ENCODE measurements around the gene RFC1.
"Not testable (repeated sequence)": the region's sequence is repeated elsewhere in the genome, so short reads cannot be mapped to it uniquely, and the experiment has no call there.

The RFC1 gene, protein sequence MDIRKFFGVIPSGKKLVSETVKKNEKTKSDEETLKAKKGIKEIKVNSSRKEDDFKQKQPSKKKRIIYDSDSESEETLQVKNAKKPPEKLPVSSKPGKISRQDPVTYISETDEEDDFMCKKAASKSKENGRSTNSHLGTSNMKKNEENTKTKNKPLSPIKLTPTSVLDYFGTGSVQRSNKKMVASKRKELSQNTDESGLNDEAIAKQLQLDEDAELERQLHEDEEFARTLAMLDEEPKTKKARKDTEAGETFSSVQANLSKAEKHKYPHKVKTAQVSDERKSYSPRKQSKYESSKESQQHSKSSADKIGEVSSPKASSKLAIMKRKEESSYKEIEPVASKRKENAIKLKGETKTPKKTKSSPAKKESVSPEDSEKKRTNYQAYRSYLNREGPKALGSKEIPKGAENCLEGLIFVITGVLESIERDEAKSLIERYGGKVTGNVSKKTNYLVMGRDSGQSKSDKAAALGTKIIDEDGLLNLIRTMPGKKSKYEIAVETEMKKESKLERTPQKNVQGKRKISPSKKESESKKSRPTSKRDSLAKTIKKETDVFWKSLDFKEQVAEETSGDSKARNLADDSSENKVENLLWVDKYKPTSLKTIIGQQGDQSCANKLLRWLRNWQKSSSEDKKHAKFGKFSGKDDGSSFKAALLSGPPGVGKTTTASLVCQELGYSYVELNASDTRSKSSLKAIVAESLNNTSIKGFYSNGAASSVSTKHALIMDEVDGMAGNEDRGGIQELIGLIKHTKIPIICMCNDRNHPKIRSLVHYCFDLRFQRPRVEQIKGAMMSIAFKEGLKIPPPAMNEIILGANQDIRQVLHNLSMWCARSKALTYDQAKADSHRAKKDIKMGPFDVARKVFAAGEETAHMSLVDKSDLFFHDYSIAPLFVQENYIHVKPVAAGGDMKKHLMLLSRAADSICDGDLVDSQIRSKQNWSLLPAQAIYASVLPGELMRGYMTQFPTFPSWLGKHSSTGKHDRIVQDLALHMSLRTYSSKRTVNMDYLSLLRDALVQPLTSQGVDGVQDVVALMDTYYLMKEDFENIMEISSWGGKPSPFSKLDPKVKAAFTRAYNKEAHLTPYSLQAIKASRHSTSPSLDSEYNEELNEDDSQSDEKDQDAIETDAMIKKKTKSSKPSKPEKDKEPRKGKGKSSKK

DNA sequence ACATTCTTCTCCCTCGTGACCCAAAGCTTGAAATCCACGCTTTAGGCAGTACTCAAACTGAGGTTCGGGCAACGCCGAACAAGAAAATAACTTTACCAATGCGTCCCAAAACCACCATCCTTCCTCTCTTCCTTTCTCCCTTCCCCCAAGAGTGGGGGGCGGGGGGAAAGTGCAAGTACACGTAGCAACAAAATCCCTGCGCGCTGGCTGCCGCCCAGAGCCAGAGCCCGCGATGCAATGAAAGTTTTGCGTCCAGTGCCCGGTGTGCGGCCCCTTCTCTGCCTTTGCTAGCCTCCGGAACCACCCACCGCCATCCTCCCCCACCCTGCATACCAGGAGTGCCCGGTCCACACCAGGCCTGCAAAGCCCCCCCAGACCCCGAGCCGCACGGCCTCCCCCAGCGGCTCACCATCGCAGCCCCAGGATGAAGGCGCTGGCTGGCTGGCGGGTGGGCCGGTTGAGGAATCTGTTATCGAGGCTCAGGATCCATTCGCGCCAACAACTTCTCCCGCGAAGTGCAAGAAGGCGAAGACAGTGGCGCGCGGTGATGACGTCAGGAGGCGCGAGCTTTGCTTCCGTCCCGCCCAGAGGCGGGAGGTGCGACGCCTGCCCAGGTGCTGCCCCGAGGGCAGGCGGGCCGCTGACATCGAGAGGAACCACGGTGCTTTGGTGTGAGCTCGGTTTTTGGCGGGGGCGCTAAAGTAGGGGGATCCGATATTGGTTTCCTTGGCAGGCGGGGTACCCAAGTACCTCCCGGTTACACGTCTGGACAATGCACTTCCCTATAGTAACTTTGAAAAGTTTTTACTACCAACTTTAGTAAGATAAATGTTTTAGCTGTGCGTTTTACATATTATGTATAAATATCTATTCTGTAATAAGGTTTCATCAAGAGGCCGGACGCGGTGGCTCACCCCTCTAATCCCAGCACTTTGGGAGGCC lies at the start of gene RFC1:
Gene RFC1, minus strand, starts transcription at position 533 of the 942 bp plus-strand sequence. Its CDS starts 121 bp downstream, at position 412.
- peak; percentile 92 to 93 for DNase-seq

DNA sequence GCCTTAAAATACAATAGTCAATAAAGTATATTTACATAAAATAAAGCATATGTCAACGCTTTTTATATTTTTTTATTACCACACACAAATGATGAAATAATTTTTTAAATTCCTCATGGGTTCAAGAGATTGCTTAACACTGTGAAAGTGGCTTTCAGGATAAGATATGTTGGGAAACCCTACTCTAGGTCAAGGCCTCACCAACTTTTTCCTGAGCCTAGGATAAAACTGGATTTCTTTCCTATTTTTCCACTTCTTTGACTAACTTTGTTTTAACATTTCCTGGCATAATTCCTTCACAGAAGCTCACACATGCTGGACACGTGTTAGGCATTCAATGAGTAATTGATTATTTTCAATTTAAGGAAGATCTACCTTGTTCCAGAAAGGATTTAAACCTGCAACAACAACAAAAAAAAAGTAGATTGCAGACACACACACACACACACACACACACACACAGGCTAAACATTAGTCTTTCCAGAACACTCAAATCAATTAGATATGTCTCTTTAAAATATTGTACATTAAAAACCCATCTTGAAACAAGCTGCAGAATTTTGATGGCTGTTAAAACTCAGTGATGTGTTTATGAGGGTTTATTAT lies 49.6 kb upstream of the RFC1 start:
- DNase-seq: no peak

DNA sequence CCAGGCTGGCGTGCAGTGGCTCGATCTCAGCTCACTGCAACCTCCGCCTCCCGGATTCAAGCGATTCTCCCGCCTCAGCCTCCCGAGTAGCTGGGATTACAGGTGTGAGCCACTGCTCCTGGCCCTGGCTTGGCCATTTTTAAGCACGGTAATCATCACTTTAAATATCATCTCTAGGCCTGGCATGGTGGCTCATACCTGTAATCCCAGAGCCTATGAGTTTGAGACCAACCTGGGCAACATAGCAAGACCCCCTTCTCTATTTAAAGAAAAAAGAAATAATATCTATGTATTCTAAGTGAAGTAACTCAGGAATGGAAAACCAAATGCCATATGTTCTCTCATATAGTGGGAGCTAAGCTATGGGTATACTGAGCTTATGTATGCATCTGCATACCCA lies 45.4 kb upstream of the RFC1 start:
- DNase-seq: not testable (repeated sequence)

DNA sequence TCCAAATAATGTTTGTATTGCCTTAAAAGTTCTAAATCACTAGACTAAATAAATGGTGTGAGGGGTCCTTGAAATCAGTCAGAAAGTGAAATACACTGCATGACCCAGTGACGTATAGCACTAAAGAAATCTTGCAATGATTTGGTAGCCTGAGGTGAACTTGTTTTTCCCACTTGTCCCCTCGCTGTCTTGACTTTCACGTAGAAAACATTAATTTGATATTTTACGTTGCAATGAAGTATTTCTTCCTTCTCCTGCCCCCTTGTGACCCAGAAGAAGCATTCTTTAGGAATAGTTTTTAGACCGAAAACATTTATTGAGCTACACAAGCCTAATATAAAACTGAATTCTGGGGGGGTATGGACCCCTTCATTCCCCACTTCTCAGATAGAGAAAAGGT lies 44.3 kb upstream of the RFC1 start:
- DNase-seq: no peak

DNA sequence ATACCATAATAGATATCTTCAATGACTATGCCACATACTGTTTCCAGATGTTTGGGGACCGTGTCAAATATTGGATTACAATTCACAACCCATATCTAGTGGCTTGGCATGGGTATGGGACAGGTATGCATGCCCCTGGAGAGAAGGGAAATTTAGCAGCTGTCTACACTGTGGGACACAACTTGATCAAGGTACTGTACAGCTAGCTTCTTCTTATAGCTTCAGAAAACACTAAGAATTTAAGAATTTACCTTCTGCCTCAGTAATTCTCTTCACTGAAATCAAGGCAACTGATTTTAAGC lies 41.4 kb upstream of the RFC1 start:
- no peak for DNase-seq

DNA sequence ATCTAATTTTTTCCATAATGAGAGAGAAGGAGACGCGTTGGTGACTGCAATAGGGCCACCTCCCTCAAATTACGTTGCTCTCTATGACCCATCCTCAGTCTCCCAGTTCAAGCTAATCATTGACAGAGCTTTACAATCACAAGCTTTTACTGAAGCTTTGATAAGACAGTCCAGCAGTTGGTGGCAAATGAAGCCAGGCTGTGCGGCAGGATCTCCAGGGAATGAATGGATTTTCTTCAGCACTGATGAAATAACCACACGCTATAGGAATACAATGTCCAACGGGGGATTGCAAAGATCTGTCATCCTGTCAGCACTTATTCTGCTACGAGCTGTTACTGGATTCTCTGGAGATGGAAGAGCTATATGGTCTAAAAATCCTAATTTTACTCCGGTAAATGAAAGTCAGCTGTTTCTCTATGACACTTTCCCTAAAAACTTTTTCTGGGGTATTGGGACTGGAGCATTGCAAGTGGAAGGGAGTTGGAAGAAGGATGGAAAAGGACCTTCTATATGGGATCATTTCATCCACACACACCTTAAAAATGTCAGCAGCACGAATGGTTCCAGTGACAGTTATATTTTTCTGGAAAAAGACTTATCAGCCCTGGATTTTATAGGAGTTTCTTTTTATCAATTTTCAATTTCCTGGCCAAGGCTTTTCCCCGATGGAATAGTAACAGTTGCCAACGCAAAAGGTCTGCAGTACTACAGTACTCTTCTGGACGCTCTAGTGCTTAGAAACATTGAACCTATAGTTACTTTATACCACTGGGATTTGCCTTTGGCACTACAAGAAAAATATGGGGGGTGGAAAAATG lies 40.8 kb upstream of the RFC1 start, which contains the start of gene KLB:
Gene KLB, plus strand, starts transcription at position 168 of the 821 bp plus-strand sequence. Its CDS starts 20 bp downstream, at position 188.
- no peak for DNase-seq

DNA sequence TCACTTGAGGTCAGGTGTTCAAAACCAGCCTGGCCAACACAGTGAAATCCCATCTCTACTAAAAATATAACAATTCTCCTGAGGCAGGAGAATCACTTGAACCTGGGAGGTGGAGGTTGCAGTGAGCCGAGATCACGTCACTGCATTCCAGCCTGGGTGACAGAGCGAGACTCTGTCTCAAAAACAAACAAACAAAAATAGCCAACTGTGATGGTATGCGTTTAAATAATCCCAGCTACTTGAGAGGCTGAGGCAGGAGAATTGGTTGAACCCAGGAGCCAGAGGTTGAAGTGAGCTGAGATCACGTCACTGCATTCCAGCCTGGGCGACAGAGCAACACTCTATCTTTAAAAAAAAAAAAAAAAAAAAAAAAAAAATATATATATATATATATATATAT lies 35.5 kb upstream of the RFC1 start:
- not testable (repeated sequence) for DNase-seq

DNA sequence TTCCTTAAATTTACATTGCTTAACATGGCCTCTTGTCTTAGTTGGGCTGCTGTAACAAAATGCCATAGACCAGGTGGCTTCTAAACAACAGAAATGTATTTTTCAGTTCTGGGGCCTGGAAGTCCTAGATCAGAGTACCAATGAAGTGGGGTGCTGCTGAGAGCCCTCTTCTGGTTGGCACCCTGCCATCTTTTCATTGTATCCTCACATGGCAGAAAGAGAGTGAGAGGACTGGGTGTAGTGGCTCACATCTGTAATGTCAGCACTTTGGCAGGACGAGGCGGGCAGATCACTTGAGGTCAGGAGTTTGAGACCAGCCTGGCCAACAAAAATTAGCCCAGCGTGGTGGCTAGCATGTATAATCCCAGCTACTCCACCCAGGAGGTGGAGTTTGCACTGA lies 28.5 kb upstream of the RFC1 start:
- DNase-seq: no peak

DNA sequence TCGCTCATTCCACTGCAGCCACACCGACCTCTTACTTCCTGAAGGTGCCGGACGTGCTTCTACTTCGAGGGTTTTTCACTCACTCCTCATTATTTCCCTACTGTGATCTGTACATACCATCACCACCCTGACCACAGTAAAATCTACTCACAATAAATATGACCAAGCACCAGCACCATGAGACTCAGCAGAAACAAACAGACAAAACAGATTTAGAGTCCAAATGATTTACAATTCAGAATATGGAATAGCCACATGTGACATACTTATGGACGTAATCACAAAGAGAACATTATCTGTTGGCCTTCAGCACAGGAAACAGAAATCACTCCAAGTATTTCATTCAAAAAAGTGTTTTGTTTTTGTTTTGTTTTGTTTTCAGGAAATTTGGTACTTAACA lies 24.4 kb upstream of the RFC1 start:
- DNase-seq: no peak

DNA sequence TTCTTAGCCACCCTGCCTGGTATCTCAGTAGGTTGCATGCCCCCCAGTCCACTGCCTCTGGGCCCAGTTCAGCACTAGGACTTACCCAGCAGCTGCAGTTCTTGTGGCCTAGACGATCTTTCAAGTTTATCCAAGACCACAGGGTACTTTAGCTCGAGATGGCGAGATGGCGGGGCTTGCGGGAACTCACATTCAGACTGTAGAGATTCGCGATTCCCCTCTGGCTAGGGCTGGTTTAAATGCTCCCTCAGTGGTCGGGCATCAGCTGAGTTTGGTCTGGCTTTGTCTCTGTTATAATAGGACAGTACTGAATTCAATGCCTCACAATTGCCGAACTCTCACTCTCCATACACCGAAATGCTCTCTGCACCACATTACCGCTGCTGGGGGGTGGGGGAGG lies 18.4 kb upstream of the RFC1 start:
- DNase-seq: no peak

DNA sequence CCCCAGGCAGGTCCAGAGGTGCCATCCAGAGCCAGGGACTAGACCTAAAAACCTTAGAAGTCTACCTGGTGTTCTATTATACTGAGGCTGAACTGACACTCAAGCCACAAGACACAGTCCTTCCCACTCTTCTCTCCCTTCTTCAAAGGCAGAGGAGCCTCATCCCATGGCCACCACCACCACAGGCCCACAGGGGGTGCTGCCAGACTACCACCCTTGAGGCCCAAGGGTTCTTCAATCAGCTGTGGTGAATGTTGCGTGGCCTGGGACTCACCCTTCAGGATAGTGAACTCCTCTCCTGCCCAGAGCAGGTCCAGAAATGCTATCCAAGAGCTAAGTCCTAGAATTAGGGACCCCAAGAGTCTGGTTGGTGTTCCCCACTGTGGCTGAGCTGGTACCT lies 17.5 kb upstream of the RFC1 start:
- DNase-seq: no peak

DNA sequence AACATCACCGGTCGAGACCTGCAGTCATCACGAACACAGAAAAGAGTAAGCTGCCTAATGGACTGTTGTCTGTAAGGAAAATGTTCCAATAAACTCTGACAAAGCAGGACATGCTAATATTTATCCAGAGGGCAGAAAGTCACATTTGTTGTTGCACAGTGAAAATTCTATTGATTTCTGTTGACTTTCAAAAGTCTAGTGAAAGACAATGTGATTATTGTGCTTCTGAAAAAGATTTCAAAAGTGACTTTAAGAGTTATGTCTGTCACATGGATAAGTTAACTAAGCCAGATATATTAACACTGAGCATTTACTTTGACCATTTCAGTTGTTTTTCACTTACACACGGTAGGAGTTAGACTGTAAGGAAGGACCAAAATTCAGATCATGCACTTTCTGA lies 9.3 kb upstream of the RFC1 start:
- no peak for DNase-seq

DNA sequence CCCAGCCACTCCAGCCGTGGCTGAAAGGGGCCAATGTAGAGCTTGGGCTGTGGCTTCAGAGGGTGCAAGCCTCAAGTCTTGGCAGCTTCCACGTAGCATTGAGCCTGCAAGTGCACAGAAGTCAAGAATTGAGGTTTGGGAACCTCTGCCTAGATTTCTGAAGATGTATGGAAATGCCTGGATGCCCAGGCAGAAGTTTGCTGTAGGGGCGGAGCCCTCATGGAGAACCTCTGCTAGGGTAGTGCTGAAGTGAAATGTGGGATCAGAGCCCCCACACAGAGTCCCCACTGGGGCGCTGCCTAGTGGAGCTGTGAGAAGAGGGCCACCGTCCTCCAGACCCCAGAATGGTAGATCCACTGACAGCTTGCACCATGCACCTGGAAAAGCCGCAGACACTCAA lies 5.0 kb upstream of the RFC1 start:
- DNase-seq: not testable (repeated sequence)

DNA sequence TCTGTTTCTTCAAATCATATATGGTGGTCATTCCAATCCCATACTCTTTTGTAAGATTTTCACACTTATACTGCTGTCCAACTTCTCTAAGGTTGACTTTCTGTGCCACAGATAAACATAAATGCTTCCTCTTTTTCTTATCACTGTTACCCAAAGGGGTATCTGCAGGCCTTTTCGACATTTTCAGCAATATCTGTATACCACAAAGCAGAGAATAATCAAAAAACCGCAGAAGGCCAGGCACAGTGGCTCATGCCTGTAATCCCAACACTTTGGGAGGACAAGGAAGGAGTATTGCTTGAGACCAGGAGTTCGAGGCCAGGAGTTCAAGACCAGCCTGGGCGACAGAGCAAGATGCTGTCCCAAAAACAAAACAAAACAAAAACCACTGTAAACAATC lies 3.1 kb upstream of the RFC1 start:
- no peak for DNase-seq

DNA sequence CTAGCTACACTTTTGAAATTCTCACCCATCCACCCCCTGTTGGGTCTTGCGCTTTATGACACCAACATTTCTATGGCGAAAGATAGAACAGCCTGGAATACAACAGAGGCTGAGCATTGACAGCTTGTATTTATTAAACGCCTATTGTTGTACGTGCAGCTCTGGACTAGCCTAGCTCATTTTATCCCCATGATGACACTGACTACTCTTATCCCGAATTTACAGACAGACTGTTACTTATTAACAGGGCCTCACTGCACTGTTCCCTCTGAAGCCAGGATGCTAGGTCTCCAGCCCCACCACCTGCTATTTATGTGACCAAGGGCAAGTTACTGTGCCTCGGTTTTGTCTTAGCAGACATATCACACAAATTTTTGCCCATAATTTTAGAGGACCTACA lies 1.0 kb upstream of the RFC1 start:
- DNase-seq: no peak

DNA sequence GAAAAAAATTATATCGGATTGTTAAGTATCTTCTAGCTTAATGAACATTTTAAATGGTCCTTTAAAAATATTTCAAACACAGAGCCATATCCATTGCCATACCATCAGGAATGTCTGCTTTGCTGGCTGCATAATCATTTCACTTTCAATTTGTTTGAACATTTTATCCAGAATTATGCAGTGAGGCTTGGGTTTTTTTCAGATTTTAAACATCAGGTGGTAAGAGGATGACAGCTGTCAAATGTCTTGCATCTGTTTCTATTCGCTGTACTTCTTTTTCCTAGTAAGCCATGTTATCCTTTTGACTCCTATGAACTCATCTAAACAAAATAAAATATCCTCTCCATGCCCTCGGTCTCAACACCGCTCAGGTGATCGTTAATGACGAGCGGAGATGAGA lies 802 bp downstream of the RFC1 start:
- DNase-seq: no peak

DNA sequence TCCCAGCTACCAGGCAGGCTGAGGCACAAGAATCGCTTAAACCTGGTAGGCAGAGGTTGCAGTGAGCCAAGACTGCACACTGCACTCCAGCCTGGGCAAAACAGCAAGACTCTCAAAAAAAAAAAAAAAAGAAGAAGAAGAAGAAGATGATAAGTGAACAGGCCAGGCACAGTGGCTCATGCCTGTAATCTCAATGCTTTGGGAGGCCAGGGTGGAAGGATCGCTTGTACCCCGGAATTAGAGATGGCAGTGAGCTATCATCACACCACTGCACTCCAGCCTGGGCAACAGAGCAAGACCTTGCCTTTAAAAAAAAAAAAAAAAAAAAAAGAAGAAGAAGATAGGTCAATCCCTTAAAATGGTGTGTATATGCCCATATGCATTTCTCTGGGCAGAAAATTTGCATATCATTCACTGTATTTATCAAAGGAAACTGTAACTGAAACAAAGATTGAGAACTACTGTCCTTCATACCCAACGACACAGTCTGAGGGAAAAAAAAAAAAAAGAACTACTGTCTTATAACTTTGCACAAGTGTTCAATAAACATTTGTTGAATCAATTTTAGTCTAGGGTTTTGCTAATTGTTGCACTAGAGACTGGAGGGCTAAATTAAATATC lies 2.3 kb downstream of the RFC1 start:
- no peak for DNase-seq

DNA sequence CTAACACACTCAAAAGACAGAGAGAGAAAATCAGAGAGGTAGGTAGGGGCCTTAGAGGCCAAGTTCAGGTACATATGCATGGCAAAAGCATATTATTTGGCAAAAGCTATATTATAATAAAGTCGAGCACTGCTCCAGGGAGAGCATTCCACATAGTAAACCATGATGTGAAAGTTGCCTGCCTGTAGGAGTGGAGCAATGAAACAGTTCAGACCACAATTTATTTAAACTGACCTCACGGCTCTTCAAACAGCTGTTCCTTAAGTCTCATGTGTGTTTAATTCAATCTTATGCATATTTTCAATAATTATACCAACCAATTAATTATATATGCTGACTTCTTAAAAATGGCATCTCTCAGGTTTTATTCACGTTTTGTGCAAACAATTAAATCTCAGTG lies 3.3 kb downstream of the RFC1 start:
- no peak for DNase-seq

DNA sequence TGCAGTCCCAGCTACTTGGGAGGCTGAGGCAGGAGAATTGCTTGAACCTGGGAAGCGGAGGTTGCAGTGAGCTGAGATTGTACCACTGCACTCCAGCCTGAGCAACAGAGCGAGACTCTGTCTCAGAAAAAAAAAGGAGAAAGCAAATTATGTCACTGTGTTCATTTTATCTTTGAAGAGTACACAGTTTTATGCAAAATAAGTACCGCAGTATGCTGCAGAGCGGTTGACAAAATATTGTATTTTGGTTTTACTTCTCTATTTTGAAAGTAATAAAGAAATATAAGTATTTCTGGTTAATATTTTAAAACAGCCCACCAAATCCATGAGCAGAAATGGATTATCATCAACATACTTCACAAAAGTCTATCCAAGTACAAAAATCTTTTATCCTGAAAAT lies 5.6 kb downstream of the RFC1 start:
- not testable (repeated sequence) for DNase-seq

DNA sequence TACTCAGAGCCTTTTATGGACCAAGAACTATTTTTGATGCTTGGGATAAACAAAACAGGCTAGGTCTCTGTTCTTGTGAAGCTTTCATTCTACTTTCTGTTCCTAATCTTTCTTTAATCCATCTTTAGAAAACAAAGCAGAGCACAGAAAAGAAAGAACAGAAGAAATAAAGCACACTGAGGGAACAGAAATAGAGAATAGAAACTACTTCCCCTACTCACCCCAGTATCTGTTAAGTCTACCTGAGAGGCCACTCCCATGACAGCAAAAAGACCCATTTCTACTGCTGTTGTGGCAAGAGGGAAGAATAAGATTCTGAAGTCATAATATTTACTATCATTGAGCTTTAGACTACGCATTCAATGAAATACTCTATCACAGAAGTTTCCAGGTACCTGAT lies 9.2 kb downstream of the RFC1 start:
- no peak for DNase-seq

DNA sequence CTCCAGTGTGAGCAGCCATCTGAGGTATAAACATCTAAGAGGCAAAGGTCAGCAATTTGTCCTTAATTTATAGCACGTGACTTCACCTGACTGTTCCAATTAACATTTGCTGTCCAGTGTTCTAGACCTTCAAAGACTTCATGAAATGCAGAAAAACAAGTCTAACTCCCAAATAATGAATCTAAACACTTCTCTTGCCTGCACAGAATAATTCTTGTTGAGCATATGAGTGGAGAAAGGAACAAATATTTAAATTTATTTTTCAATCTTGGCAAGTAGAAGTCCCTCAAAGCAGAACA lies 12.0 kb downstream of the RFC1 start:
- no peak for DNase-seq
